Urothelium cell line (cell line): ENCODE results near the gene SDS.

Experiments used
- DNase-seq: peaks from one replicate; pipeline ENCODE4 v3.0.0; 2011; ENCODE audit warnings: low spot score, mixed read lengths
- FAIRE-seq: peaks from 2 replicates; lab custom pipeline; 2011; peaks lifted over from hg19 to GRCh38; lab: Jason Lieb, UNC

The SDS gene, protein sequence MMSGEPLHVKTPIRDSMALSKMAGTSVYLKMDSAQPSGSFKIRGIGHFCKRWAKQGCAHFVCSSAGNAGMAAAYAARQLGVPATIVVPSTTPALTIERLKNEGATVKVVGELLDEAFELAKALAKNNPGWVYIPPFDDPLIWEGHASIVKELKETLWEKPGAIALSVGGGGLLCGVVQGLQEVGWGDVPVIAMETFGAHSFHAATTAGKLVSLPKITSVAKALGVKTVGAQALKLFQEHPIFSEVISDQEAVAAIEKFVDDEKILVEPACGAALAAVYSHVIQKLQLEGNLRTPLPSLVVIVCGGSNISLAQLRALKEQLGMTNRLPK

DNA sequence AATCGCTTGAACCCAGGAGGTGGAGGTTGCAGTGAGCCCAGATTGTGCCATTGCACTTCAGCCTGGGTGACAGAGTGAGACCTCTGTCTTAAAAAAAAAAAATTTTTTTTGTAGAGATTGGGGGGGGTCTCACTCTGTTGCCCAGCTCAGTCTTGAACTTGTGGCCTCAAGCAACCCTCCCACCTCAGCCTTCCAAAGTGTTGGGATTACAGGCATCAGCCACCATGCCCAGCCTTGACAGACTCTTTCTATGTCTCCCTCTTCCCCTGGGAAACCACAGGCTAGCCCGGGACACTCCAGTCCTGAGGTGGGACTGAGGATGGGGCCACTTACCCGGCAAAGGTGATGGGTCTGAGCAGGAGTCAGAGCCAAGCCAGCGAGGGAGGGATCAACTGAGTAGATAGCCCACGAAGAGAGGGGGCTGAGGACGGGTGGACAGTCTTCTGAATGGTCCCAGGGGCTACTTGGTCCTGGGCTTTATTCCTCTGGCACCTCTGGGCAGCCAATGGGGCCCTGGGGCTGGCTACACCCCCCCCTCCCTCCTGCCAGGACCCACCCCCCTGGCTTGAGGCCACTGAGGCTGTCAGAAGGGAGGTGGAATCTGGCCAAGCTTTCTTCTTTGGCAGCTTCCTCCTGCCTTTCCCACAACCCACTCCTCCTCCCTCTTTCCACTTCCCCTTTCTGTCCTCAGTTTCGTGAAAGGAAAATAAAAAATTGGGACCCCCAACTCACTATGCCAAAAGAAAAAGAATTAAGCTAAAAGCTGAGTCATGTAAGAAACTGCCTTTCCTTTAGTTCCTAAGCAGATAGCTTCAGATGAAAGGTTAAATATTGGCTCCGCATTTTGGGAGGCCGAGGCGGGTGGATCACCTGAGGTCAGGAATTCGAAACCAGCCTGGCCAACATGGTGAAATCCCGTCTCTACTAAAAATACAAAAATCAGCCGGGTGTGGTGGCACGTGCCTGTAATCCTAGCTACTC lies at the start of gene SDS:
TSS of gene SDS (minus strand) at position 453 of the 981 bp plus-strand sequence. CDS start 4,179 bp downstream, outside the sequence.
- no peak for FAIRE-seq
- peak; percentile 72 for DNase-seq

DNA sequence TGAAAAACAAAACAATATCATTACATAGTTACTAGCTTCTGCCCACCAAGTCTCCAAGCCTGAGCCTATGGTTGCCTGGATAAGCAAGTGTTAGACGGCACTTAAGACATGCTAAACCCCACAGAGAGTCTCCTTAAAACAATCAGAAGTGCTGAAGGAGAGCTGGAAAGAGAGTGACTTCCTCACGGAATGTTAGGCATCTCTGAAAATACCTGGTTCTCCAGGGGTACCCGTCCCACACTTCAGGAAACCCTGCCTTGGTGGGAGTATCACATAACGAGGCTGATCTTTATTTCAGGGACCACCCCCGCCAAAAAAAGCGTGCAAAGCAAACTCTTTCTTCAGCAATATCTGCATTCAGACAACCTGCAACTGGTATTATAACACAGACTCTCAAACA lies 49.6 kb upstream of the SDS start:
- FAIRE-seq: no peak

DNA sequence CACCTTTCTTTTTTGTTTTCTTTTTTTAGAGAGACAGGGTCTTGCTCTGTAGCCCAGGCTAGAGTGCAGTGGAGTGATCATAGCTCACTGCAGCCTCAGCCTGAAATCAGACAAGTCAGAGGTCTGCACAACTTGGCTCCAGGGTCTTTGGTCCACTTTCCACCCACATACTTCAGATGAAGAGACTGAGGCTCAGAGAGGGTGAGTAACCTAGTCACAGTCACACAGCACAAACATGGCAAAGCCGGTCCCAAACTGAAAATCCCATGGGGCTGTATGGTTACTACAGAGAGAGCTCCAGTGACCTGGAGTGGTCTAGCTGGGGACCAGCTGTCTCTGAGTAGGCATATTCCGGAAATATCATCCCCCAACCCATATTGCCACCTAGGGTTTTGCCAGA lies 48.8 kb upstream of the SDS start:
- FAIRE-seq (no peak), DNase-seq (no peak)

More for the DNA sequence above, 49.6 kb upstream of the SDS start:
- DNase-seq: no peak

DNA sequence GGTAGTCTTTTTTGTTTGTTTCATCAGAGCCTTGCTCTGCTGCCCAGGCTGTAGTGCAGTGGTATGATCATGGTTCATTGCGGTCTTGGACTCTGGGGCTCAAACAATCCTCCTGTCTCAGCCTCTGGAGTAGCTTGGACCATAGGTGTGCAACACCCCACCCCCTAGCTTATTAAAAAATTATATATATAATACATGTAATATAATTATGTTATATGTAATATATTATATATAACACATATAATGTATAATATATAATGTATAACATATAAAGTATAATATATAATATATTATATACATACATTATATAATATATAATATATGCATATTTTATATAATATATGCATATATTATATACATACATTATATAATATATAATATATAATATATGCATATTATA lies 46.2 kb upstream of the SDS start:
- FAIRE-seq (no peak), DNase-seq (no peak)

DNA sequence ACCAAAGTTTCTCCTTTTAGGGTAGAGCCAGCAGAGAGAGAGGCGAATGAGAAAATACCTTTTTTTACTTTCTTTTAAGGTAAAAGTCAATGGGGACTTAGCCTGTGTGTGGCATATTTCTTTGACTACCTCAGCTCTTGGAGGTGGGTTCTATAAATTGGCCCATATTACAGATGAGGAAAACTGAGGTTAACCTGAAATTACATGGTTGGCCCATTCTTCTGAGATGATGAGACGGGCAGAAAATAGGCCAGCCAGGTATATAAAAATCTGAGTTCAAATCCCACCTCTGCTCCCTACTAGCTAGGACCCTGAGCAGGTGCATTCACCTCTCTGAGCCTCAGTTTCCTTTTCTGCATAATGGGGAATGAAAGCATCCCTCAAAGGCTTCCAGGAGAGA lies 45.6 kb upstream of the SDS start:
- no peak for FAIRE-seq

DNA sequence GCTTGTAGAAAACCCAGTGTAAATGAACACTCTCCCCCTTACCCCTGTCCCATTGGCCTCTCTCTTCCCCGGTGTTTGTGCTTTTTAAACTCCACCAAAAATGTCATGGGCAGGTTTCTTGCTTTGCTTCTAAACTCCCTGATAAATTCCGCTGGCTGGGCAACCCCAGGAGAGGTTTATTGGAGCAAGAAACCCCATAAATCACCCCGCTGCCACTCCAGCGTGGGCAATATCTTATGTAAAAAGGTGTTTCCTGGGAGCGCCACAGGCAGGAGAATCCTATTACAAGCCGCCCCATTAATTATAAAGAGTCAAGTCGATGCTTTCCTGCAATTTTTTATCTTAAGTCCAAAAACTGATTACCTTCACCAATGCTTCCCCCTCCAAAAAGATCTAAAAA lies 45.2 kb upstream of the SDS start:
- FAIRE-seq (no peak), DNase-seq (no peak)

More for the DNA sequence above, 45.6 kb upstream of the SDS start:
- DNase-seq: no peak

DNA sequence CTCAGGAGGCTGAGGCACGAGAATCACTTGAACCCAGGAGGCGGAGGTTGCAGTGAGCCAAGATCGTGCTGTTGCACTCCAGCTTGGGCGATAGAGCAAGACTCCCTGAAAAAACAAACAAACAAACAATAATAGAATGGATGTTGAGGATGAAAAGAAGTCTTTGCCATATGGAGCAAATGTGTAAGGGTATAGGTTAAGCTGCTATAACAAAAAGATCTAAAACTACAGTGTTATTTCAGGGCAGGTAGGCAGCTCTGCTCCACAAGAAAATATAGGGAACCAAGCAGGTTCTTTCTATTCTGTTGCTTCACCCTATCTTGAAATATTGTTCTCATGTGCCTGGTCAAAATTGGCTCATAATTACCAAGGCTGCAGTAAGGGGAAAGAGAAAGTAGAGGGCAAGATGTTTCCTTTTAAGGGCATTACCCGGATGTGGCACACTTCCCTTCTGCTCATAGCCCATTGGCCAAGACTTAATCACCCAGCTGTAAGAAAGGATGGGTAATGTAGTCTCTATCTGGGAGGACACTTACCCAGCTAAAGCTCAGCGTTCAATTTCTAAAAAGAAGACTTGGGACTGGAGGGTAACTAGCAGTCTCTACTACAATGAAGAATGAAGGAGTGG lies 42.0 kb upstream of the SDS start:
- no peak for FAIRE-seq
- no peak for DNase-seq

DNA sequence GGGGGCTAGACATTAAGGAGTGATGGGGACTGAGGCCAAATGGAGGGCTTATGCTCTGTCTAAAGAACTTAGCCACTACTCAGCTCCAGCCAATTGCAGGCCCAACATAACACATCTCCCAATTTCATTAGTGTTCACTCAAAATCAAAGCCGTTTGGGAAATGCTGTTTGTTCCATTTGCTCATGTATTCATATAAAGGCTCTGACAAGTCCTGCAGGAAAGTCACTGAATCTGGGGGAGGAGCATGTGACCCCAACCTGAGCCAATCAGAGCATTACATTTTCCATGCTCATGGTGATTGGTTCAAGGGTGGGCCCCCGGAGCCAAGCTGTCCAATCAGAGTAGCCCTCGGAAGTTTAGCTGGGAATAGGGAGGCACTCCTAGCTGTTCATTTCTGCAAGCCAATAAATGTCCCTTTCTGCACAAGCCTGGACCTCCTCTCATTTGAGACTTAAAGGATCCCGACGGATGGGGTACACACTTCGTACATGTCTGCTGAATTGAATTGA lies 39.4 kb upstream of the SDS start:
- DNase-seq: no peak
- no peak for FAIRE-seq

DNA sequence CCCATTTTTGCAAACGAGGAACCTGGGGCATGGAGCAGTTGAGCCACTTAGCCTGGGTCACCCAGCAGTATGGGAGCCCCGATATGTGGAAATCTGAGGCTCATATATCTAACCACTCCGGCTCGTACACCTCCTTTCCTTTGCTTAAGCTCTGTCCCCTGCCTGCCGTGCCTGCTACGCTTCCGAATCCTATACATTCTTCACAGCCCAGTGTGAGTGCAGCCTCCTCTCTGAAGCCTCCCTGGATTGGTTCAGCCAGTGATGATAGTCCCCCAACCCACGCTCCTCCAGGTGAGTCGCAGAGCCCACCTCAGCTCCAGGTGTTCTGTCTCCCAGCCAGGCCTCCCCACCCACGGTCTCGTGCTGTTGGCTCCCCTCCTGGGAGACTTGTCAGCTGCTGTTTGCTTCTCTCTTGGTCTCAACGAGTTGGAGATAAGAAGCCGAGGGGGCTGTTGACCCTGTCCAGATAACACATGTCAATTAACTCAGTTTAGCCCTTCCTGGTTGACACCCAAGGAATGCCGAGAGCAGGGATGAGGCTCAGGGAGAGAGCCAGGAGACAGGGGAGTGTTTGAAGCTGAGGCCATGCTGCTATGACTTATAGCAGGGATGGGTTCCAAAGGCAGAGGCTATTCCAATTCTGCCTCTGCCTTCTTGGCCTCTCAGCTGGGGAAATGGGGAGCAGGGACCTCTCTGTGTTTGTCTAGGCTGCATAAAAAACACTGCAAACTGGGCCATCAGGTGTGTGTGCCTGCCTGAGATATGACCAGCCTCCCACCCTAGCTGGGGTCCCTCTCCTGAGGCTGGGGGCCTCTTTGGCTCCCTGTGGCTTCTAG lies 37.5 kb upstream of the SDS start:
- no peak for FAIRE-seq
- DNase-seq: no peak

DNA sequence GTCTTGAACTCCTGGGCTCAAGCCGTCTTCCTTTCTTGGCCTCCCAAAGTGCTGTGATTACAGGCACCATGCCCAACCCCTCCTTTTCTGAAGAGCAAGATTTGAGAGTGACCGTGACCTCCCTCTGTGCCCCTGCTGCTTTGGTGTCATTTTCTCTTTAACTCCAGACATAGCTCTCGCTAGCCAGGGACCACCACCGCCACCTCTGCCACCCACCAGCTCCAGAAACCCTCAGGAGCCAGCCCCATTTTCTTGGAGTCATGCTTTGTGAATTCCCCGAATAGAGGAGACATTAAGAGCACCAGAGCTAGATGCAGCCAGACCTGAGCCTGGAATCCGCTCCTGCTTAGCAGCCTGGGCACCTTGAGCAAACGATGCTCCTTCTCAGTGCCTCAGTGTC lies 36.6 kb upstream of the SDS start:
- no peak for DNase-seq
- FAIRE-seq: no peak

DNA sequence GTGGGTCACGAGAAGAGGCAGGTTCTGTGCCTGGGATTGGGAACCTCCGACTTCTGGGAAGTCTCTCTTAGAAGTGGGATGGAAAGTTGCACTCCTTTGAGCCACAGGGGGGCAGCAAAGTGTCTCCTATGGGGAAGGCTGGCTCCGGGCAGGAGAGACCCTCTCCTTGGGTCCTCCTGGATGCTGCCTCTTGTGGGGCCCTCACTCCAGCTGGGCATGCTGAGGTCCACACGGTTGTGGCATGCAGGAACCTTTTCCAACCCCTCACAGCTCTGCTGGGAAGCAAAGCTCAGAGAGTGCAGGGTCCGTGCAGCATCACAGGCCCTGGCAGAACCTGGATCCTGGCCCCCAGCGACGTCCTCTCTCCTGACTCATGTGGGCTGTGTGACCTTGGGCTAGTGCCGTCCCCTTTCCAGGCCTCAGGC lies 35.9 kb upstream of the SDS start:
- FAIRE-seq (no peak), DNase-seq (peak; percentile 65)

DNA sequence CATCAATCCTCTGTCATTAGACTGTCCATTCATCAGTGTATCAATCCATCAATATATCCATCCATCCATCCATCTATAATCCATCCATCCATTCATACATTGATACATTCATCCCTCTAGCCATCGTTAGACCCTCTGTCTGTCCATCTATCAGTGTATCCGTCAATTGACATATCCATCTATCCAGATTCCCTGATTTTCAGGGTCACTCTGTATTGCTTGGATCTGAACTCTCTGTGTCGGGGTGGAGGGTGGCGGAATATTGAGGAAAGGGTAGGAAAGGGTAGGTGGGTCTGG lies 35.6 kb upstream of the SDS start:
- FAIRE-seq (no peak), DNase-seq (no peak)

DNA sequence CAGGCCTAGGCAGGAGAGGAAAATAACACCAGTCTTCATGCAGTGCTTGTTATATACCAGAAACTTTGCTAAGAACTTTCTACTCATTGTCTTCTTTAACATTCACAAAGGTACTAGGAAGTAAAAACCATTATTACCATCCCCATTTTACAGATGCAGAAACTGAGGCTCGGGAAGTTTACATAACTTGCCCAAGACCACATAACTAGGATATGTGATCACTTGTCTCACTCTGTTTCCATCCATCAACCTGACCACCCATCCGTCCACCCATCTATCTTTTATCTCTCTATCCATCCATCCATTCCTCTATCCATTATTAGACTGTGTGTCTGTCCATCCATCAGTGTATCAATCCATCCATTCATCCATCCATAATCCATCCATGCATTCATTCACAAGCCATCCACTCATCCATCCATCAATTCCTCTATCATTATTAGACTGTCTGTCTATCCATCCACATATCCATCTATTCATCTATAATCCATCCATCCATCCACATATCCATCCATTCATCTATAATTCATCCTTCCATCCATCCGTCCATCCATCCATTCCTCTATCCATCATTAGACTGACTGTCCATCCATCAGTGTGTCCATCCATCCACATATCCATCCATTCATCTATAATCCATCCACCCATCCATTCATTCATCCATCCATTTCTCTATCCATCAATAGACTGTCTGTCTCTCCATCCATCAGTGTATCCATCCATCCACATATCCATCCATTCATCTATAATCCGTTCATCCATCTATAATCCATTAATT lies 35.0 kb upstream of the SDS start:
- peak; percentile 42 for FAIRE-seq
- no peak for DNase-seq

DNA sequence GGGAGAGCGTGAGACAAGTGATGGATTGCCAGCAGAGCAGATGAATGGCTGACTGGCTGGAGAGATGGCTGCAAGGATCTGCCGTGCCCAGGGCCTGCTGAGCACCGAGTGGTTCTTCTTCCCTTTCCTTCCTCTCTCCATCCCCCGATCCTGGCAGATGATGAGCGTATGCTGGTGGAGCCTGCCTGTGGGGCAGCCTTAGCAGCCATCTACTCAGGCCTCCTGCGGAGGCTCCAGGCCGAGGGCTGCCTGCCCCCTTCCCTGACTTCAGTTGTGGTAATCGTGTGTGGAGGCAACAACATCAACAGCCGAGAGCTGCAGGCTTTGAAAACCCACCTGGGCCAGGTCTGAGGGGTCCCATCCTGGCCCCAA lies 34.0 kb upstream of the SDS start:
- DNase-seq (no peak), FAIRE-seq (no peak)

DNA sequence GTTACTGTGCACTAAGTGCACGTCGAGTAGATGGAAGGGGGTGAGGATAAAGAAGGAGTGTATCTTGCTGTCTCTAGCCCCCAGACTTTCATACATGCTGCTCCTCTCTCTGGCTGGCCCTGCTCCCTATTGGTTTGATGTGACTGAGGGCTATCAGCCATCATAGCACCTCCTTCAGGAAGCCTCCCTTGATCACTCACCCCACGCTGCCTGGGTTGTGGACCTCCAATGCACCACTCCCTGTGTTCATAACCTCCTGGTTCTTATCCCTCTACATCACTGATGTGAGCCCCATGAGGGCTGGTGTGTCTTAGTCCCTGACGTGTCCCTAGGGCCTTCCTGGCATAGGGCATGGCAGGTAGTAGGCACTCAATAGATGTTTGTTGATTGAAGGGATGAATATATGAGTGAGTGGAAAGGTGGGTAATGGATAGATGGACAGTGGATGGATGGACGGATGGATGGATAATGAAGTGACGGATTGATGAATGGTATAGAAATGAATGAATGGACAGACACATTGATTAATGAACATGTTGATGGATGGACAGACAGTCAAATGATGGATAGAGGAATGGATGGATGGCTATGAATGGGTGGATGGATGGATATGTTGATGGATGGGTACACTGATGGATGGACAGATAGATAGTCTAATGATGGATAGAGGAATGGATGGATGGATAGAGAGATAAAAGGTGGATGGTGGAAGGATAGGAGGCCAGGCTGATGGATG lies 33.5 kb upstream of the SDS start:
- DNase-seq: no peak
- peak; percentile 74 for FAIRE-seq

DNA sequence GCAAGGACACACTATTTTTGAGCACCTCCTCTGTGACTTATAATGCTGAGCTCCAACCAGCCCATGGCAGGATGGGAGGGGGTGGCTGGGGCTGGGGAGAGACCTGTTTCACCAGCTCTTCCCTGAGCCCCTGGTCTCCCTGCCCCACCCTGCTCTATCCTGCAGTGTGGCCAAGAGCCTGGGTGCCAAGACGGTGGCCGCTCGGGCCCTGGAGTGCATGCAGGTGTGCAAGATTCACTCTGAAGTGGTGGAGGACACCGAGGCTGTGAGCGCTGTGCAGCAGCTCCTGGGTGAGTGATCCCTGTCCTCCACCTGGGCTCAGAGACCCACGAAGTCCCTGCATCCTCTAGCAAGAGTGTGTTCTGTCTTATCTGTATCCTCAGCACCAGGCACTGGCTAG lies 32.9 kb upstream of the SDS start:
- DNase-seq (no peak), FAIRE-seq (no peak)

DNA sequence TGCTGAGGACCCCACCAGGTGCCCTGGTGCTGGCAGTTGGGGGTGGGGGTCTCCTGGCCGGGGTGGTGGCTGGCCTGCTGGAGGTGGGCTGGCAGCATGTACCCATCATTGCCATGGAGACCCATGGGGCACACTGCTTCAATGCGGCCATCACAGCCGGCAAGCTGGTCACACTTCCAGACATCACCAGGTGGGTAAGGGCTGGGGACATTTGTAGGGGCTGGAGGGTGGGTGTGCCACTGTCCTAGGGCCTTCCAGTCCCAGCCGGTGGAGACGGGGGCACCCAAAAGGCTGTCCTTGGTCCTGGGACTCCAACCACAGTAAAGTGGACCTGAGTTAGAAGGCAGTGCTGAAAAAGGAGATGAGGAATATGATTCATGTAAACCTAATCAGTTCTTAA lies 31.7 kb upstream of the SDS start:
- FAIRE-seq: no peak

DNA sequence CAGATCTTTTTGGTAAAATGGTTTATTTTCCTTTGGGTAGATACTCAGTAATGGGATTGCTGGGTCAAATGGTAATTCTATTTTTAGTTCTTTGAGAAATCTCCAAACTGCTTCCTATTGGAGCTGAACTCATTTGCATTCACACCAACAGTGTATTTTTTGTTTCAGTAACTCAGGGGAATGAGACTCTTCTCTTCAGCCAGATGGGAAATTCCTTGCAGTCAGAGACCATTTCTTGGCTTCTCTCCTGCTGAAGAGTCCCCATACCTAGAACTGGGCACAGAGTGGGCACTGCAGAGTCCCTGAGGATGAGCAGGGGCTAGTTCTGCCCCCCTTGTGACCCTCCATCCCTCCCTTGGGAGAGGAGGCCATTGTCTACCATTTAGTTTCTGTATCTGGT lies 29.3 kb upstream of the SDS start:
- FAIRE-seq (no peak), DNase-seq (no peak)

More for the DNA sequence above, 31.7 kb upstream of the SDS start:
- no peak for DNase-seq

DNA sequence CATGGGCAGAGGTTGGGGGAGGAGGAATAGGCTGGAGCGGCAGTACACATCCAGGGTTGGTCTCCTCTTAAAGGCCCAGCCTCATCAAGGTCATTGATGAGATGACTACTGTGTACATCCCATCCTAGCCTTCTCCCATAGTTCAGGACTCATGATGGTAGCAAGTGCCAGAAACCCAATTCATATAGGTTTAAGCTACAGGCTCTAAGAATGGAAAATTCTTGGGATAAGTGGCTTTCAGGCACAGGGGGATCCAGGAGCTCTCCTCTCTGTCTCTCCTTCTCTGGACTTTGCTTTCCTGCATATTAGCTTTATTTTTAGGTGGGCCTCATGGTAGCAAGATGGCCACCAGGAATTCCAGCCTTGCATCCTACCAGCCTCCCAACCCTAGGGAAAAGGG lies 24.8 kb upstream of the SDS start:
- DNase-seq (no peak), FAIRE-seq (no peak)
